HG03108 (cell line): Measurements from ENCODE around the gene ILRUN.
"Not testable (repeated sequence)": the region's sequence is repeated elsewhere in the genome, so short reads cannot be mapped to it uniquely, and the experiment has no call there.

Source experiments
- ATAC-seq: cut with Tn5 transposase; IDR thresholded peaks from one replicate; pipeline ENCODE4 v1.9.1; 2021; ENCODE audit warnings: moderate library complexity; ENCODE audit not compliant: unreplicated experiment

ILRUN gene

GRCh38 chr6:34696739-34697543, at the start of gene ILRUN:
TSS of gene ILRUN (minus strand) at chr6:34696767. CDS start at chr6:34696603, 164 bp downstream.
- peak; percentile 69 for ATAC-seq

GRCh38 chr6:34745277-34746103, 48.9 kb upstream of the ILRUN start:
- ATAC-seq: no peak

GRCh38 chr6:34744294-34744647, 47.7 kb upstream of the ILRUN start:
- not testable (repeated sequence) for ATAC-seq

- ATAC-seq: no peak
These were observed 47.2 kb upstream of the ILRUN start for GRCh38 chr6:34743625-34744293.

GRCh38 chr6:34742094-34742493, 45.5 kb upstream of the ILRUN start:
- ATAC-seq: no peak

DNA sequence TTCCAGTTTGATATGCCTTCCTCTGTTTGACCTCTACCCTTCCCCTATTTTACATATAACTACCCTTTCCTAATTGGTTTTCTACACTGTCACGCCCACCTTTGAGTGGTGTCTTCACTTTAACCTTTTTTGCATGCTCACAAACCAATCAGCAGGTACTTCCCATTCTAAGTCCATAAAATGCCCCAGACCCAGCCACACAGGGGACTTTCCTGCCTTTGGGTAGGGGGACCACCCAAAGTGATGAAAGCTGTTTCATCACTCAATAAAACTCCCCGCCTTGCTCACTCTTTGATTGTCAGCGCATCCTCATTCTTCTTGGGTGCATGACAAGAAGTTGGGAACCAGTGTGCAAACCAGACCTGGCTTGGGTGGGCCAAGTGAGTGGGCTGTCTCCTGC, 40.3 kb upstream of the ILRUN start:
- no peak for ATAC-seq

DNA sequence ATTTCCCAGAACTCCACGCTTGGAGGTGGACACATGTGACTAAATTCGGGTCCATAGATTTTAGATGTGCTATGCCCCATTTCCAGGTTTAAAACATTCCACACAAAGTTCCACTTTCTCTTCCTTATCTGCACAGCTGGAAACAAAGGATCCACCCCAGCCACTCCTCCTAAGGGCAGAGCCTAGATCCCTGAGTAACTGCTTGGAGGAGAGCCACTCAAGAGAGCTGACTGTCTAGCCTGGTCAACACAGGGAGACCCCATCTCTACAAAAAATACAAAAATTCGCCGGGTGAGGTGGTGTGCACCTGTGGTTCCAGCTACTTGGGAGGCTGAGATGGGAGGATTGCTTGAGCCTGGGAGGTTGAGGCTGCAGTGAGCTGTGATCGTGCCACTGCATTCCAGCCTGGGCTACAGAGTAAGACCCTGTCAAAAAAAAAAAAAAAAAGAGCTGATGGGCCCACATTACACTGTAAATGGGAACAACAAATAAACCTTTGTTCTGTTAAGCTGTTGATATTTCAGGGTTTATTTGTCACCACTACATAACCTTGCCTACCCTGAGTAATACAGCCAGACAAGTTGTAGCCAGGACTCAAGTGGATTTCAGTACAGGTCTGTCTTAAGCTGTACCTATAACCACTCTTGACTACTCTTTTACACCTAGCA, 35.0 kb upstream of the ILRUN start:
- no peak for ATAC-seq

DNA sequence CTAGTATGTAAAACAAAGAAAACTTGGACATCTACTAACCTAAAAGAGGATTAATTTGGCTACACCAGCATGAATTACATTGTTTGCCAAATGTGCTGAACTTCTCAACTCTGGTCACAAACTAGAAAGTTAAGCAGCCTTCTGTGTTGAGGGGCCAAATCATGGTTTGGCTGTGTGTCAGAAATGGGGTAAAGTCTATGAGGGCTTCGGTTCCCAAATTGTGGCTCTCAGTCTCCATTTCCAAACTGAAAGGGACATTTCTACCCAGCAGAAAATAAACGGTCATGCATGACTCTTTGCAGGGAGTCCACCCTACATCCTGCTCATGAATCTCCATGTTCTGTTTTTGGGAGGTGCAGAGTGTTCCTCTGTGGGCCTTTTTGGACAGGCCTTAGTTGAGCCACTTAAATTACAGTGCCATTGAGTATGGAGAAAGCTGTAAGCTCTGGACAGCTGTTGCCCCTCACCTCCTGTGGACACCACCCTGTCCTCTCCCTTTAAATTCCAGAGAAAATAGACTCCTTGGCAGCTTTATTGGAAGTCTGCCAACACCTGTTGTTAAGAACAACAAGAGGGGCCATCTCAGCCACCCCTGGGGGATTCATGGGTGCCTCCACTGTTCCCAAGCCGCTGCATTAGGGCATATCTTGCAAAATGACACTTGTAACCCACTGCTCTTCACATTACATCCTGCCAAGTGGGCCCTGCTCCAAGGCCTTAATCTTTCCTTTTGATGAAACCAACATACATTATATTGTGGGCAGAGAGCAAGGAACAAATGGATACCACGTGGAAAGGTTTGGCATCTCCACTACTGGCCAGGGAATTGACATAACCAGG, 33.3 kb upstream of the ILRUN start:
- no peak for ATAC-seq

GRCh38 chr6:34726055-34726454, 29.5 kb upstream of the ILRUN start:
- ATAC-seq: no peak

DNA sequence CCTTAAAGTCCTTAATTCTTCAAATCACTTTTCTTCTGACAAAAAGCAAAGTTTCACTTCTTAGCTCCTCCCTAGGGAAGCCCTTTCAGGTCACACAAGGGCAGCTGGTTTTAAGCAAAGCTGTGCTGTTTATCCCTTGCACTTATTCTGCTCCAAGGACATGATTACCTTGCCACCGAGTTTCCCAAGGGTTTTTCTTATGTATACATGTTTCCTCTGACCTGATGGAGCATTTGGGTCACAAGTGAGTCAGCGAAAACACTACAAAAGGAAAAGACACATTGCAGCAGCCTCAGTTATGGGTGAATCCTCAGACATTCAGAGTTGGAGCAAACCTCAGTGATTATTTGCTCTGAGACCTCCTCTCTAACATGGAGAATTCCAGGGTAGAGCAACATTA, 26.6 kb upstream of the ILRUN start:
- ATAC-seq: no peak

DNA sequence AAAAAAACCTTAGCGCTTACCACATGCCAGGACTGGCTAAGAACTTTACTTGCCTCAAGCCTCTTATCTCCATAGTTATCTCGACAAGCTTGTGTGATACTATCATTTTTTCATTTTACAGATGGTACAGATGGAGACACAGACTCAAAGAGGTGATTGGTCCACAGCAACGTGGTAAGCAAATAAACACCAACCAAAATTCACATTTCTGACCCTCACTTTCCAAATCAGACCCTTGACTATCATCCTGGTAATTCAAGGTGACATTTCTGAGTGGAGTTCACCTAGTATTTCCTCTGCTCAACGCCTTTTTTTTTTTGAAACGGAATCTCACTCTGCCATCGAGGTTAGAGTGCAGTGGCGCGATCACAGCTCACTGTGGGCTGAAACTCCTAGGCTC, 25.9 kb upstream of the ILRUN start:
- no peak for ATAC-seq

DNA sequence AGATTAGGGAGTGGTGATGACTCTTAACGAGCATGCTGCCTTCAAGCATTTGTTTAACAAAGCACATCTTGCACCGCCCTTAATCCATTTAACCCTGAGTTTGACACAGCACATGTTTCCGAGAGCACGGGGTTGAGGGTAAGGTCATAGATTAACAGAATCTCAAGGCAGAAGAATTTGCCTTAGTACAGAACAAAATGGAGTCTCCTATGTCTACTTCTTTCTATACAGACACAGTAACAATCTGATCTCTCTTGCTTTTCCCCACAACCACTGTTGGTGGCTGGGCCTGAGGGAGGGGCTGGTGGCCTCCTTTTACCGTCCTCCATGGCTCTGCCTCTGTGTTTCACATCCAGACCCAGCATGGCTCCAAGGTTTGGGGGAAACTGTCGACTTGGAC, 23.6 kb upstream of the ILRUN start:
- ATAC-seq: not testable (repeated sequence)

- ATAC-seq: not testable (repeated sequence)
These were observed 23.1 kb upstream of the ILRUN start for GRCh38 chr6:34719646-34720045.

DNA sequence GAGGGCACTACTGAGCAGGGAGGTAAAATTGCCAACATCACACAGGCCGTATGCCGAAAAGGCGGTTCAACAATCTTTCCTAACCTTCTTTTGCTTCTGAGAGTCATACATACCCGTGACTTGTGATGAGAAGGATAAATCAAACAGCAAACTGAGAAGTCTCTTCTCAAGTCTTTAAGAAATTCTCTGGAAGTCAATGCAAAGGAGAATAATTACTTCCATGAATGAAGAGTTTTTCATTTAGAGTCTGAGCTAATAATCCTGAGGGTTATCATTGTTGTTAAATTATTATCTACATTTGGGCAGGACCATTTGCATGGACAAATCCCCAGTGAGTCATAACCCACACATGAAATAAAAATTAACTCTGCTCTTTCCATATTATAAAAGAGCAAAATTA, 22.4 kb upstream of the ILRUN start:
- ATAC-seq: no peak

DNA sequence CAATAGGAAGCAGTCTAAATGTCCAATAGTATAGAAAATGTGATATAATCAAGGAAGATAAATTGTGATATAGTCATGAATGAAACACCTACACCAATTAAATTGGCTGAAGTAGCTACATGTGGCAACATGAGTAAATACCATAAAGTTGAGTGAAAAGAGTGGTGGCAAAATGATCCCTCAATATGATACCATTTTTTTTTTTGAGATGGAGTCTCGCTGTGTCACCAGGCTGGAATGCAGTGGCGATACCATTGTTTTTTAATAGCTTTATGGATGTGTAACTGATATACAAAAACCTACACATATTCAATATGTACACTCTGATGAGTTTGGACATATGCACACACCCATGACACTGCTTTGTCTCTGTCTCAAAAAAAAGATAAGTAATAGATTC, 20.9 kb upstream of the ILRUN start:
- ATAC-seq: no peak

- no peak for ATAC-seq
These were observed 18.1 kb upstream of the ILRUN start for GRCh38 chr6:34714663-34715062.

DNA sequence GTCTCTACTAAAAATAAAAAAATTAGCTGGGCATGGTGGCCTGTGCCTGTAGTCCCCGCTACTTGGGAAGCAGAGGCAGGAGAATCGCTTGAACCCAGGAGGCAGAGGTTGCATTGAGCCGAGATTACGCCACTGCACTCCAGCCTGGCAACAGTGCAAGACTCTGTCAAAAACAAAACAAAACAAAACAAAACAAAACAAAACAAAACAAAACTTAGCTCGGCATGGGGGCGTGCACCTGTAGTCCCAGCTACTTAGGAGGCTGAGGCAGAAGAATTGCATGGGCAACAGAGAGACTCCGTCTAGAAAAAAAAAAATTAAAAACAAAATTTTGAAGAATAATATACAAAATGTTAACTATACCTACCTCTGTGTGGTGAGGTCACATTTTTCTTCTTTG, 16.3 kb upstream of the ILRUN start:
- ATAC-seq: not testable (repeated sequence)

GRCh38 chr6:34709386-34709785, 12.8 kb upstream of the ILRUN start:
- no peak for ATAC-seq

GRCh38 chr6:34705241-34705640, 8.7 kb upstream of the ILRUN start:
- no peak for ATAC-seq

- ATAC-seq: no peak
These were observed 4.6 kb upstream of the ILRUN start for GRCh38 chr6:34701199-34701598.
